GM18502 (cell line): Measurements from ENCODE around the gene TMEM150A.
A peak's percentile ranks its signal among the peaks of the same experiment; 100 is the strongest.
"Not testable (repeated sequence)": the region's sequence is repeated elsewhere in the genome, so short reads cannot be mapped to it uniquely, and the experiment has no call there.

Experiments
- ATAC-seq: cut with Tn5 transposase; IDR thresholded peaks from one replicate; pipeline ENCODE4 v1.9.1; 2021; ENCODE audit warnings: mild to moderate bottlenecking; ENCODE audit not compliant: unreplicated experiment, poor library complexity

Gene TMEM150A

GRCh38 chr2:85613717-85614515, 11.4 kb upstream of the TMEM150A start:
- no peak for ATAC-seq

DNA sequence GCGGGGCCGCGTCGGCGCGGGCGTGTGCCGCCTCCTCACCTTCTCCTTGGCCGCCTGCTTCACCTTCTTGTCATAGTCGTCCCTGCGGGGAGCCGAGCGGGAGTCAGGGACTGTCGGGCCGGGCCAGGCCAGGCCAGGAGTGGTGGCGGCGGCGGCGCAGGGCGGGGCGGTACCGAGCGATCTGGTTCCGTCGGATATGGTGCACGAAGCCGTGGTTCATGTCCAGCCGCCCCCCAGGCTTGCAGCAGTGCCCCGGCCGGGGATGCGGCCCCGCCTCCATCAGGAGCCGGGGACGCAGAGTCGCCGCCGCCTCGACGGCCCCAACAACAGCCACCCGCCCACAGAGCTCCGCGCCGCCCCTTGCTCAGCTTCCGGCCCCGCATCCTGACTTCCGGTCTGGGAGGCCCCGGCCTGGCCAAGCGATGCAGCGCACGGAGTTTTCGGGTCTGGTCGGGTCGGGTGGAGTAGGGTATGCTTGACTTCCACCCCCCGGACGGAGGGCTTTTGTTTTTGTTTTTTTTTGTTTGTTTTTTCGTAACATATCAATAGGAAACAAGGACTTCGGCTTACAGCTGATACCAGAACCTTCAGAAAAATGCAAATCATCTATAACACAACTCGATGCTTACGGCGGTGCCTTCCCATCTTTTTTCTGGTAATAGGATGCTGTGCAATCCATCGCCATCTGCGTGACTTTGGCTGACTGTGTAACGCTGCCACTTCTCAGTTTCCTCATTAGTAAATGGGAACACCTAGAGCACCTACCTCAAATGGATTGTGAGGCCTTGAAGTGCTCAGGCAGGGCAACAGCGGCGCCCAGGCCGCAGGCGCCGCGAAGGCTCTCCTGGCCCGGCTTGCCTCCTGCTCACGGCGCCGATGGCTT, 9.4 kb upstream of the TMEM150A start, which contains the start of gene C2orf68:
TSS of gene C2orf68 (minus strand) at position 362 of the 883 bp plus-strand sequence. CDS start at position 280, 82 bp downstream.
- peak; percentile 78 for ATAC-seq

GRCh38 chr2:85611217-85611704, 8.8 kb upstream of the TMEM150A start:
- no peak for ATAC-seq

DNA sequence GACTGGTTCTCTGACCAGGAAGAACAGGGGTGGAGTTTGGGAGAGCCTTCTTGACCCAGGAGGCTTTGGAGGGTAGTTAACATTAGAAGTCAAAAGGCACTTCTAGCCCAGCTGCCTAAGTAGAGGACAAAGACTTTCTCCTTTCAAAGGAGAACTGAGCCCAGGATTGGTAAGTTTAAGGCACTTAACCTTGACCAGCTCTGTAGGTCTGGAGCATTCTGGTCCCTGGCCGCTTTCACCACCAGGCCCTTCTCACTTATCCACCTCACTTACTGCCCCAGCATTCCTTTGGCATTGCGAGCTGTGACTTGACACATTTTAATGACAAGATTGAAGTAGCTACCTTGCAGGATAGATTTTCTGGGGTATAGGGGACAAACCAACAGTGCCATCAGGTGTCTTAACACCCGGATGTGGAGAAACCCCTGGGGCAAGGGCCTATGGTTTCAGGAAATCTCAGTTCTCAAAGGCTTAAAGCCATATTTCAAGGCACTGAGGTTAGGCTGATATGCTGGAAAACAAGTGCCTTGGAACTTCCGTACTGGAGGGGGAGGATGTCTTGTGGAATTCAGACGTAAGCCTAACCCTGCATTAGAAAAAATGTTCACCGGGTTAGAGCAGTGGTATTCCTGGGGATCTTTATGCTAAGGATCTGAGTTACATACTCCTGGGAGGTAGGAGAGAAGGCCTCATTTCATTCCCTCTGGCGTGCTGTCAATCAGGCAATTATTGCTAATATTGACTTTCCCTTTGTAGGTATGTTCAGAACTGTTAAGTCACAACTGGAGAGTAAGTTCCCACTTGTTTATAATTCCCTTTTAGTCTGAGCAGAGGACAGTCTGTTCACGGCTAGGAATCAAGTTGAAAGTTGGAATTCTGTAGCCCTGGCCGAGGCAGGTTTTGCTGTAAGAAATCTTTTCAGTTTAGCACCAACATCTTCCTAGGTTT, 5.0 kb upstream of the TMEM150A start:
- ATAC-seq: no peak

DNA sequence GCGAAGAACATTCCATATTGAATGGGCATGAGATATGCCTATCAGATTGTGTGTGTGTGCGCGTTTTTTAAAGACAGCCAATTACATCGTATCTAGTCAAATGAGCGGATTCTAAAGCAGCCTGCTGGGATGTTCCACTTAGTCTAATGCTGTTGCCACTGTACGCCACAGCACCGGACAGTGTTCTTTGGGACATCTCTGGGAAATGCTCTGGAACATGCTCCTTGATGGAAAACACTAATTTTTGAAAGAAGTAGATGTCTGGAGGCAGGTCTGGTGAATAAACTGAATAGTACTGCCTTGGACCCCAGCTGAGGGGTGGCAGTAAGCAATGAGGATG, 3.6 kb upstream of the TMEM150A start:
- no peak for ATAC-seq

- ATAC-seq: no peak
Measured at GRCh38 chr2:85605406-85606115, 3.1 kb upstream of the TMEM150A start.

GRCh38 chr2:85604568-85605339, 2.3 kb upstream of the TMEM150A start:
- ATAC-seq: no peak

GRCh38 chr2:85604133-85604444, 1.6 kb upstream of the TMEM150A start:
- not testable (repeated sequence) for ATAC-seq

GRCh38 chr2:85601771-85602475, 575 bp downstream of the TMEM150A start:
- peak; percentile 46 for ATAC-seq

GRCh38 chr2:85600951-85601770, 1.3 kb downstream of the TMEM150A start:
- no peak for ATAC-seq

- ATAC-seq: no peak
Measured at GRCh38 chr2:85600235-85600575, 2.3 kb downstream of the TMEM150A start.

DNA sequence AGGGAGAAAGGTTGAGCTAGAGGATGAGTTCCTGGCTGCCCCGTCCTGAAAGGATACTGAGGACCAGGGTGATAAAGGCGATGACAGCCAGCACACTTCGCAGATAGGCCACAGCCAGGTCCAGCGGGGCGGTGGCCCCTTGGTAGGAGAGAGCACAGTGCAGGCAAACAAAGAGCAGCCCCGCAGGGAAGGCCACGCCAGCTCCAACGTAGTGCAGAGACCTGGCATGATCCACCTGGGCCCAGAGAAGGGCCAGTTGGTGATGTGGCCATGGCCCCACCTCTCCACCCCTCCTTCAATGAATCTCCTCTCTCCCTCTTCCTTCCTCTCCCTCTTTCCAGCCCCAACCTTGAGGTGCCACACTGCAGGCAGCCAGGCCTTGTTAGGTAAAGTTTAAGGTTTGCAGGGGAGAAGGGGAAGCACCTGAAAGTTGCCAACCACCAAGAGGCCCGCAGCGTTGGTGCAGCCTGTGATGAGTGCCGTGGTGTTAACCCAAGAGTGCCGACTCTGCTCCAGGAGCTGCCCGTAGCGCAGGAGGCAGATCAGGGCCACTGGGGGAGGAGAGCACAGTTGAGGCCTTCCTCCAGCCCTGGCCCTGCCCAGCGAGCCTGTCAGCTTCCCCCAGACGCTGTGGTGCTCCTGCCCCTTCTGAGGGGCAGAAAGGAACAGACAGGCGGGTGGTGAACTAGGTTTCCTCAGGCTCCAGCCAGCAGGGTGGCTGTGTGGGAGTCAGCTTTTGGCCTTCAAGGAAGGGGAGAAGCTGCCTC, 2.8 kb downstream of the TMEM150A start:
- ATAC-seq: no peak

DNA sequence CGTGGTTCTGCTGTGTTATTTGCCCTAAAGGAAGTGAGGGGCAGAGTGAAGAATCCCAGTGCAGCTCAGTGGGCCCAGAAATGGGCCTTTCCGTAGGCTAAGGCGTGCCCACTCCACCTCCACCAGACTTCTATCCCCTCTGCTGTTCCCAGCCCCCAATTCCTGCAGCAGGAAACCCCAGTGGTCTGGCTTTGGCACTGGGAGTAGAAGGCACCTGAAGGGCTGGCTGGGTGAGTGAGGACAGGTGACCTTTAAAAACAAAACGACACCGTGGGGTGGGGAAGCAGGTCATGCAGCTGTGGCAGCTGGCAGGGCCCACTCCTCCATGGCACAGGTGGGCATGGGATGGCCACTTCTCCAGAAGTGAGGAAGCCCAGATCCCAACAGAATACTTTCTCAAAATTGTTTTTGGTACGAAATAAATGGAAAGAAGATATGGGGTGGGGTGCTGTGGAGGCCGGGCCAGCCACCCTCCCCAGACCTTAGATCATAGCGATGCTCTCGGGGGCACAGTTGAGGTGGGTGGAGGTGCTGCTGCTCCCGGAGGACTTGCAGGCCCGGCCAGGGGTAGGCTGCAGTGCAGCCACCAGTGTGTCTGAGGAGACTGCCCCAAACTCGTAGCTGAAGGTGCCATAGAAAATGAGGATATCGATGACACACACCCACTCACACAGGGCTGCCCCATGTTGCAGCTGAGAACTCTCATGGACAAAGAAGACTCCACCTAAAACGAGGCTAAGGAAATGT, 3.7 kb downstream of the TMEM150A start:
- no peak for ATAC-seq

DNA sequence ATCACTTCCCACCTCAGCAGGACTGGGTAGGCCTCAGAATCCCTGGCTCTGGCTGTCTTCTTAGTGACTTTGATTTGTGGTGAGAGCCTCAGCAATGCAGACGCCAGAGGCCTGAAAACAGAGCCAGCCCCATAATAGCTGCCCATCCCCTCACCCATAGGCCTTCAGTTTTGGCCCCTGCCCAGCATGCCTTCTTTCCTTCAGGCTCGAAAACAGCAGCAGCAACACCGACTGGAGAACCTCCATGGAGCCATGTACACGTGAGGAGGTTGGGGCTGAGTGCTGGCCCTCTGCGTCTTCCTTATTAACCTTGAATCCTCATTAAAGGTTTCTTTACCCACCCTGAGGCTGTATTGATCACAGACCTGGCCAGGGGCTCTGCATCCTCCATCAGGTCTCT, 5.3 kb downstream of the TMEM150A start:
- no peak for ATAC-seq

- no peak for ATAC-seq
Measured at GRCh38 chr2:85596486-85597143, 5.9 kb downstream of the TMEM150A start.

DNA sequence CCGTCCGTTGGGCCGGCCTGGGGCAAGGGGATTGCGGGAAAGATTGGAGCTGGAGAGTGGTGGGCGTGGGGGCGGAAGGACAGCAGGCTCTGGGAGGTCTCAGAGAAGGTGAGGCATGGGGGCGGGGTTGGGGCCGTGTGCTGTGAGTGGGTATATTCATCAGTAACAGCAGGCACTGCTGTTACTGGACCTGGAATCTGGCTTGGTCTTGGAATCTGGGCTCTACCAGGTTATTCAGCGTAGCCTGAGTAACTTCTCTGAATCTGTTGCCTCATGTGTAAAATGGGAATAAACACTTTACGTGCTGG, 6.5 kb downstream of the TMEM150A start:
- ATAC-seq: no peak
